Hepatocyte (in vitro differentiated cells): ENCODE results near the gene NPAS2. TPM values are rescaled to one million over a fixed set of nuclear protein-coding genes. Genes with fewer than 3 reads are reported as not detected.

Experiments used
- DNase-seq: peaks from one replicate; pipeline ENCODE4 v3.0.0-alpha.2; 2016; ENCODE audit warnings: low spot score
- H2AFZ ChIP-seq: fragments of 200-600 bp; sonication (generic); 2 replicates; pipeline ENCODE4 v1.6.0; 2016; ENCODE audit warnings: antibody characterized with exemption, mild to moderate bottlenecking
- H3K27ac ChIP-seq: fragments of 200-600 bp; sonication (generic); 2 replicates; pipeline ENCODE4 v1.5.1; 2016; ENCODE audit warnings: mild to moderate bottlenecking
- H3K27me3 ChIP-seq: fragments of 200-600 bp; sonication (generic); 2 replicates; pipeline ENCODE4 v1.6.1; 2016
- H3K36me3 ChIP-seq: fragments of 200-600 bp; sonication (generic); replicated peaks from 2 replicates; pipeline ENCODE4 v1.5.1; 2016; ENCODE audit warnings: low read depth; ENCODE audit not compliant: insufficient read depth
- H3K4me1 ChIP-seq: fragments of 200-600 bp; sonication (generic); 2 replicates; pipeline ENCODE4 v1.5.1; 2016; ENCODE audit warnings: mild to moderate bottlenecking, moderate library complexity; ENCODE audit not compliant: insufficient read depth
- H3K4me2 ChIP-seq: fragments of 200-600 bp; sonication (generic); 2 replicates; pipeline ENCODE4 v1.6.0; 2016
- H3K4me3 ChIP-seq: fragments of 200-600 bp; sonication (generic); 2 replicates; pipeline ENCODE4 v1.5.1; 2016; ENCODE audit warnings: mild to moderate bottlenecking
- H3K79me2 ChIP-seq: fragments of 200-600 bp; sonication (generic); 2 replicates; pipeline ENCODE4 v1.6.0; 2017; ENCODE audit warnings: mild to moderate bottlenecking
- H3K9me2 ChIP-seq: fragments of 200-600 bp; sonication (generic); replicated peaks from 2 replicates; pipeline ENCODE4 v1.6.0; 2017; ENCODE audit warnings: mild to moderate bottlenecking; ENCODE audit not compliant: insufficient read depth
- H3K9me3 ChIP-seq: fragments of 200-600 bp; sonication (generic); 2 replicates; pipeline ENCODE4 v1.5.1; 2016; ENCODE audit warnings: low read depth, mild to moderate bottlenecking
- H4K20me1 ChIP-seq: fragments of 200-600 bp; sonication (generic); 2 replicates; pipeline ENCODE4 v1.6.0; 2016; ENCODE audit warnings: mild to moderate bottlenecking; ENCODE audit not compliant: insufficient read depth, poor library complexity, severe bottlenecking
- CTCF ChIP-seq: fragments of 200-600 bp; sonication (generic); IDR thresholded peaks from 2 replicates; pipeline ENCODE4 v1.5.1; 2016; ENCODE audit warnings: antibody characterized with exemption, mild to moderate bottlenecking; ENCODE audit not compliant: poor library complexity
- EZH2 ChIP-seq: fragments of 200-600 bp; sonication (generic); IDR thresholded peaks from 2 replicates; pipeline ENCODE4 v1.6.1; 2016; ENCODE audit warnings: antibody characterized with exemption, mild to moderate bottlenecking, borderline replicate concordance
- EZH2phosphoT487 ChIP-seq: fragments of 200-600 bp; sonication (generic); IDR thresholded peaks from one replicate; pipeline ENCODE4 v1.6.1; 2018; ENCODE audit warnings: antibody characterized with exemption, mild to moderate bottlenecking, low read depth, moderate library complexity; ENCODE audit not compliant: unreplicated experiment, severe bottlenecking
- WGBS: methylation state at CpG from one replicate; pipeline ENCODE4 v1.1.6; 2016; ENCODE audit warnings: low lambda C conversion rate; ENCODE audit errors: missing lambda C conversion rate; 5-methylcytosine and 5-hydroxymethylcytosine counted together
- polyA plus RNA-seq: library from polyadenylated mRNA; unstranded; fragments of >200 nt; fragmentation: Nextera tagmentation; extraction: Ambion mirVana; gene quantifications from 2 replicates; pipeline ENCODE4 v1.2.1, GENCODE V29; 2016
- total RNA-seq: library from RNA; depleted of rRNA; stranded (reverse); fragments of >200 nt; gene quantifications from 2 replicates; pipeline ENCODE4 v1.2.3, GENCODE V29; 2014

The NPAS2 gene
- total and polyA plus RNA-seq, 2 experiments from 2014 or later = 7.7 to 16.8 TPM

GRCh38 chr2:100780203-100781008 lies 39.5 kb upstream of the NPAS2 start:
- peak; percentile 62 for DNase-seq

GRCh38 chr2:100781009-100781325 lies 39.0 kb upstream of the NPAS2 start:
- Histone ChIP-seq H3K4me3 (no peak overlapping the region), H3K4me2 (no peak overlapping the region), H3K9me3 (no peaks in the 10 kb centered on the region), H2AFZ (no peak overlapping the region), H3K36me3 (no peaks in the 10 kb centered on the region), H4K20me1 (no peaks in the 10 kb centered on the region), H3K4me1 (peaks cover 16% of the 10 kb centered on the region), H3K9me2 (no peaks in the 10 kb centered on the region), H3K79me2 (no peaks in the 10 kb centered on the region), H3K27me3 (no peaks in the 10 kb centered on the region), H3K27ac (peak overlapping the region; percentile 95)
- TF ChIP-seq CTCF = no peak
- no peak for TF ChIP-seq EZH2
- no peak for TF ChIP-seq EZH2phosphoT487
- WGBS = 92% methylated on average over 1 of the region's 1 CpG
- DNase-seq = no peak

More at GRCh38 chr2:100780203-100781008, 39.5 kb upstream of the NPAS2 start:
- H3K9me3 ChIP-seq = no peaks in the 10 kb centered on the region
- peaks cover 16% of the 10 kb centered on the region for H3K4me1 ChIP-seq
- TF ChIP-seq CTCF (no peak), EZH2phosphoT487 (no peak), EZH2 (no peak)
- H3K27me3 ChIP-seq = no peaks in the 10 kb centered on the region
- H4K20me1 ChIP-seq = no peaks in the 10 kb centered on the region
- H2AFZ ChIP-seq = no peak overlapping the region
- peak overlapping the region; percentile 95 for H3K27ac ChIP-seq
- no peak overlapping the region for H3K4me3 ChIP-seq
- H3K4me2 ChIP-seq = peak overlapping the region; percentile 29
- no peaks in the 10 kb centered on the region for H3K9me2 ChIP-seq
- no peaks in the 10 kb centered on the region for H3K36me3 ChIP-seq
- WGBS = 58% methylated on average over 8 of the region's 8 CpGs
- H3K79me2 ChIP-seq = no peaks in the 10 kb centered on the region

- DNase-seq = no peak
- Histone ChIP-seq H4K20me1 (no peaks in the 10 kb centered on the region), H3K4me1 (peaks cover 16% of the 10 kb centered on the region), H3K27me3 (no peaks in the 10 kb centered on the region), H3K9me3 (no peaks in the 10 kb centered on the region), H3K79me2 (no peaks in the 10 kb centered on the region), H3K9me2 (no peaks in the 10 kb centered on the region), H2AFZ (no peak overlapping the region), H3K36me3 (no peaks in the 10 kb centered on the region), H3K4me2 (no peak overlapping the region), H3K27ac (peak overlapping the region; percentile 95), H3K4me3 (no peak overlapping the region)
- TF ChIP-seq CTCF (no peak), EZH2 (no peak), EZH2phosphoT487 (no peak)
- WGBS = 92% methylated on average over 12 of the region's 12 CpGs
These were observed 38.2 kb upstream of the NPAS2 start for GRCh38 chr2:100781523-100782379.
